ENCODE measurements around the gene DARS1.

- TF ChIP-seq EP300 (IDR thresholded peaks at IDR 0.05) (no peak), CTCF (IDR thresholded peaks at IDR 0.05) (no peak)
Measured at GRCh38 chr2:136023416-136023815, 38.0 kb upstream of the DARS1 start.

All from tibial nerve (tissue), 4 donors.